ENCODE data around the gene CREB3L2. TPM values are rescaled to one million over a fixed set of nuclear protein-coding genes. Genes with fewer than 3 reads are reported as not detected.

Gene CREB3L2
- total and polyA plus RNA-seq, 2 donors (not counting 1 experiment from before 2014, with no cell fraction given): 13.8 to 25.1 TPM

DNA sequence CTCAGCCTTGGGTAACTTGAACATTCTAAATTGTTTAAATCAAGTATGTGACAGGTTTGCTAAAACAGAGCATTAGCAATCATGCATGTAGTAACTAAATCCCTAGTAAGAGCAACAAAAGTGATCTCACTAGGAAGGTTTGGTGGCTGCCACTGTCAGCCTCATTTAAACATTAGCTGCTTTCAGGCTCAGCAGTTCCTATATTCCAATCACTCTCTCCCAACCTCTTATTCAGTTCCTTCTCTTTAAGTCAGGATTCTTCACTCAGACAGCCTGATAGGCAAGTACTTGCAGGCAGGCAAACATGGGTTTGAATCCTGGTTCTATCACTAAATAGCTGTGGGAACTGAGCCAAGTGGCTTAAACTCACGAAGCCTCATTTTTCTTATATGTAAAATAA lies 3.6 kb downstream of the CREB3L2 start:
- Mint-ChIP-seq H3K4me3 (no peak overlapping the region), H3K9me3 (ENCODE audit: insufficient read depth) (no peaks in the 10 kb centered on the region), H3K4me1 (peaks cover 45% of the 10 kb centered on the region), H3K27ac (no peak overlapping the region), H3K27me3 (no peaks in the 10 kb centered on the region)
- Histone ChIP-seq H3K36me3 (replicated peaks in 1 of 2; ENCODE audit: control extremely low read depth in 1 of 2, control insufficient read depth in 1 of 2, extremely low read depth in 1 of 2, insufficient read depth in 2 of 2, low read length in 1 of 2) (no peaks in the 10 kb centered on the region), H3K9me3 (ENCODE audit: control extremely low read depth in 1 of 3, control insufficient read depth in 2 of 3, insufficient read depth in 1 of 3, low read length in 2 of 3) (no peaks in the 10 kb centered on the region), H3K4me1 (ENCODE audit: control insufficient read depth in 2 of 2, insufficient read depth in 2 of 2, low read length in 2 of 2) (peaks cover 24 to 28% of the 10 kb centered on the region in 2 donors), H3K9ac (ENCODE audit: low read length) (no peak overlapping the region), H3K27me3 (replicated peaks in 1 of 4; ENCODE audit: control extremely low read depth in 1 of 4, control insufficient read depth in 3 of 4, insufficient read depth in 4 of 4, low read length in 3 of 4) (no peaks in the 10 kb centered on the region), H3K27ac (ENCODE audit: low read length in 2 of 2) (no peak overlapping the region), H3K79me2 (ENCODE audit: control insufficient read depth, insufficient read depth, low read length) (peaks cover 65% of the 10 kb centered on the region), H2AFZ (ENCODE audit: insufficient read depth, low read depth, low read length, poor library complexity, severe bottlenecking) (no peak overlapping the region), H3K4me2 (replicated peaks; ENCODE audit: low read depth, low read length, poor library complexity, severe bottlenecking) (no peak overlapping the region), H3K4me3 (ENCODE audit: control extremely low read depth in 1 of 5, extremely low read depth in 1 of 5, insufficient read depth in 1 of 5, low read depth in 2 of 5, low read length in 4 of 5) (no peak overlapping the region), H4K20me1 (ENCODE audit: control insufficient read depth, insufficient read depth, low read length, poor library complexity, severe bottlenecking) (no peaks in the 10 kb centered on the region)
- no peak for DNase-seq
- TF ChIP-seq EZH2 (IDR thresholded peaks at IDR 0.05; ENCODE audit: borderline replicate concordance, insufficient read depth, low read depth, low read length, poor library complexity, severe bottlenecking): no peak
- no peak for TF ChIP-seq CTCF (IDR thresholded peaks at IDR 0.05)
- ChIA-PET CTCF (interaction anchor here (9.4 kb wide), 1 partner anchor 9 kb away, joined by 44 read pairs; no protein-coding TSS in a partner anchor), POLR2A (no interaction called here)
- intact Hi-C loops (cut with micrococcal nuclease): no loop called here
- no CpG with 5 or more reads among the region's 1 CpG for whole genome bisulfite sequencing (ENCODE audit: insufficient coverage)
- ATAC-seq (ENCODE audit: low read depth): no peak

DNA sequence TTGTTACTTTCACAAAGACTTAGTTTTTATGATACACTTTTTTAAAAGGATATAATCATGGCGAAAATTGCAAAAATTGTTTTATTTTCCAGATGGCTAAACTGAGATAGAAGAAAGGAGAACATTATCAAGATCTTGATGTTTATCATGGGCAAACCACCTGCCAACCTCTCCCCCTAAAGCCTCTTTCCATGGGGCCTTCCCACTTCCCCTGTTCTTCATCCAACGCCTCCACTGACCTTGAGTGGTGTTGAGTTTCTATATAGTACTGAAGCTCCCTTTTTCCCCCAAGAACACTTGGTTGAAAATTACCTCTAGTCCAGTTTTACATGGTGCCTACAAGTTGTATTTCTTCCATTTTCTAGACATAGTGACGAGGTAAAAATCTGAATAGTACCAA lies 5.0 kb downstream of the CREB3L2 start:
- no peaks in the 10 kb centered on the region for H3K27me3 ChIP-seq (replicated peaks in 1 of 4; ENCODE audit: control extremely low read depth in 1 of 4, control insufficient read depth in 3 of 4, insufficient read depth in 4 of 4, low read length in 3 of 4)
- H3K4me2 ChIP-seq (replicated peaks; ENCODE audit: low read depth, low read length, poor library complexity, severe bottlenecking): peak overlapping the region; percentile 50
- H3K4me1 ChIP-seq (ENCODE audit: control insufficient read depth in 2 of 2, insufficient read depth in 2 of 2, low read length in 2 of 2): peaks cover 35 to 37% of the 10 kb centered on the region in 2 donors
- DNase-seq (no peak), ATAC-seq (ENCODE audit: low read depth) (no peak)
- H3K27ac ChIP-seq (ENCODE audit: low read length in 2 of 2): no peak overlapping the region
- H3K4me3 ChIP-seq (ENCODE audit: control extremely low read depth in 1 of 5, extremely low read depth in 1 of 5, insufficient read depth in 1 of 5, low read depth in 2 of 5, low read length in 4 of 5): no peak overlapping the region
- no peak for TF ChIP-seq CTCF (IDR thresholded peaks at IDR 0.05)
- TF ChIP-seq EZH2 (IDR thresholded peaks at IDR 0.05; ENCODE audit: borderline replicate concordance, insufficient read depth, low read depth, low read length, poor library complexity, severe bottlenecking): no peak
- H3K27ac Mint-ChIP-seq: no peak overlapping the region
- no CpG with 5 or more reads among the region's 3 CpGs for WGBS (ENCODE audit: insufficient coverage)
- CTCF ChIA-PET: interaction anchor here (9.4 kb wide), 1 partner anchor 10 kb away, joined by 44 read pairs; no protein-coding TSS in a partner anchor
- no peaks in the 10 kb centered on the region for H3K9me3 ChIP-seq (ENCODE audit: control extremely low read depth in 1 of 3, control insufficient read depth in 2 of 3, insufficient read depth in 1 of 3, low read length in 2 of 3)
- peaks cover 57% of the 10 kb centered on the region for H3K4me1 Mint-ChIP-seq
- H4K20me1 ChIP-seq (ENCODE audit: control insufficient read depth, insufficient read depth, low read length, poor library complexity, severe bottlenecking): no peaks in the 10 kb centered on the region
- POLR2A ChIA-PET: no interaction called here
- peak overlapping the region; percentile 5 for H3K9ac ChIP-seq (ENCODE audit: low read length)
- no peaks in the 10 kb centered on the region for H3K9me3 Mint-ChIP-seq (ENCODE audit: insufficient read depth)
- intact Hi-C loops (cut with micrococcal nuclease): no loop called here
- H3K27me3 Mint-ChIP-seq: no peaks in the 10 kb centered on the region
- peaks cover 78% of the 10 kb centered on the region for H3K79me2 ChIP-seq (ENCODE audit: control insufficient read depth, insufficient read depth, low read length)
- H2AFZ ChIP-seq (ENCODE audit: insufficient read depth, low read depth, low read length, poor library complexity, severe bottlenecking): no peak overlapping the region
- H3K36me3 ChIP-seq (replicated peaks in 1 of 2; ENCODE audit: control extremely low read depth in 1 of 2, control insufficient read depth in 1 of 2, extremely low read depth in 1 of 2, insufficient read depth in 2 of 2, low read length in 1 of 2): no peaks in the 10 kb centered on the region
- H3K4me3 Mint-ChIP-seq: no peak overlapping the region

Data from B cell (primary cell).